Fibroblast of lung (primary cell): Measurements from ENCODE around the gene SPOCK1. TPM values are rescaled to one million over a fixed set of nuclear protein-coding genes. Genes with fewer than 3 reads are reported as not detected.

Experiments used
- DNase-seq, 2 donors: peaks; one replicate each; pipeline versions ENCODE4 v3.0.0 to v3.0.0-alpha.2; 2010; ENCODE audit warnings: low read depth in 2 of 2
- H2AFZ ChIP-seq: 2 replicates; pipeline ENCODE4 v1.5.1; 2012; ENCODE audit warnings: low read length, control low read depth, inconsistent platforms
- H3K27ac ChIP-seq: 2 replicates; pipeline ENCODE4 v1.5.1; 2011; ENCODE audit warnings: low read length, control low read depth; ENCODE audit not compliant: insufficient read depth
- H3K27me3 ChIP-seq: 2 replicates; pipeline ENCODE4 v1.5.1; 2011; ENCODE audit warnings: mild to moderate bottlenecking, low read length; ENCODE audit not compliant: control insufficient read depth, insufficient read depth
- H3K36me3 ChIP-seq: 2 replicates; pipeline ENCODE4 v1.5.1; 2011; ENCODE audit warnings: low read length; ENCODE audit not compliant: control insufficient read depth, insufficient read depth
- H3K4me1 ChIP-seq: 2 replicates; pipeline ENCODE4 v1.5.1; 2011; ENCODE audit warnings: low read length; ENCODE audit not compliant: control insufficient read depth, insufficient read depth; ENCODE audit errors: extremely low read depth
- H3K4me2 ChIP-seq: 2 replicates; pipeline ENCODE4 v1.5.1; 2011; ENCODE audit warnings: low read length, control low read depth; ENCODE audit not compliant: insufficient read depth; ENCODE audit errors: extremely low read depth
- H3K4me3 ChIP-seq, 4 experiments: fragments of 200-600 bp in 1 of 4; sonication (generic) in 1 of 4; replicated peaks in 1 of 4; 2 replicates each; pipeline ENCODE4 v1.5.1; 2011 to 2016; ENCODE audit warnings: low read length in 4 of 4, low read depth in 3 of 4, mild to moderate bottlenecking in 3 of 4, control low read depth in 2 of 4, inconsistent platforms in 1 of 4, mixed read lengths in 1 of 4; ENCODE audit not compliant: insufficient read depth in 1 of 4; ENCODE audit errors: control extremely low read depth in 1 of 4
- H3K79me2 ChIP-seq: 2 replicates; pipeline ENCODE4 v1.5.1; 2012; ENCODE audit warnings: mild to moderate bottlenecking, low read length, inconsistent platforms; ENCODE audit not compliant: control insufficient read depth, insufficient read depth
- H3K9ac ChIP-seq: 2 replicates; pipeline ENCODE4 v1.5.1; 2011; ENCODE audit warnings: mild to moderate bottlenecking, low read length, control low read depth; ENCODE audit not compliant: insufficient read depth
- H3K9me3 ChIP-seq: 2 replicates; pipeline ENCODE4 v1.5.1; 2012; ENCODE audit warnings: low read depth, low read length; ENCODE audit not compliant: control insufficient read depth, insufficient read depth
- H4K20me1 ChIP-seq: 2 replicates; pipeline ENCODE4 v1.5.1; 2011; ENCODE audit warnings: low read length; ENCODE audit not compliant: control insufficient read depth, insufficient read depth; ENCODE audit errors: extremely low read depth
- EZH2 ChIP-seq: IDR thresholded peaks from 2 replicates; pipeline ENCODE4 v1.5.1; 2012; ENCODE audit warnings: low read length, control low read depth, mild to moderate bottlenecking; ENCODE audit errors: missing control alignments
- polyA plus RNA-seq, 2 donors: library from polyadenylated mRNA; depleted of rRNA in 1 of 2; stranded (reverse) in 1 of 2; unstranded in 1 of 2; fragments of >200 nt; gene quantifications; 2 replicates each; pipeline ENCODE4 v1.2.1, GENCODE V29; 2011 to 2012; ENCODE audit warnings: missing spikeins in 1 of 2
- total RNA-seq: library from RNA; depleted of rRNA; stranded (reverse); fragments of >200 nt; gene quantifications from 2 replicates; pipeline ENCODE4 v1.2.1, GENCODE V29; 2014
- TF ChIP-seq, protein P1 (sequence below), 2 donors: IDR thresholded peaks in 1 of 2; conservative IDR thresholded peaks in 1 of 2; 1 replicate in 1 of 2; 2 replicates in 1 of 2; pipeline ENCODE4 v1.5.1; 2011 to 2012; ENCODE audit warnings: low read length in 2 of 2, control low read depth in 1 of 2, inconsistent platforms in 1 of 2, low read depth in 1 of 2, mild to moderate bottlenecking in 1 of 2

The SPOCK1 gene
- total and polyA plus RNA-seq, 2 donors (not counting 1 experiment from before 2014, with no cell fraction given): 11.1 to 34.9 TPM

DNA sequence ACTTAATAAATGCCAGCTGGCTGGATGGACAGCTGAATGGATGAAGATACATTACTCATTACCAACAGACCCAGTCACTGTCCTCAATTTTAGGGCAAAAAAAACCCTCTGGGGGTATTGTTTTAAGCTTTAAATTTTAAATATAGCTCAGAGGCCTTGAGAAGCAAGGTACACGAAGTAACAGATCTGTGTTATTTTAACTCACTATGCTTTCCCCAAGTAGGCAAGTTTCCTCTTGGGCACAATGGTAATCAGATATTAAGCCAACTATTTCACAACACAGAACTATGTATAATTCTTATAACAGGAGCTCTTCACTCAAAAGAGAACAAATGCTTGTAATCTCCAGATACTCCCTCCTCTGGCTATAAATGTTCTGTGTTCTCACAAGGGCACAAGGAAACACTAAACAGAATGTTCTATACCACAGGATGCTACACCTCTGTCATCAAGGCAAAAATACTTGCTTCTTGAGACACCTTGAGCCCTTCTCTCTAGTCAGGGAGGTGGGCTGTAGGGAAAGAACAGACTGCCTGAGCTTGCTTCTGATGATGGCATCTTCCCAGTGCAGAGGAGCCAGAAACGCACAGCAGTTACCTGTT is 443.8 kb downstream of the SPOCK1 start:
- no peaks in the 10 kb centered on the region for H3K79me2 ChIP-seq
- H3K27me3 ChIP-seq: no peaks in the 10 kb centered on the region
- H3K4me1 ChIP-seq: no peaks in the 10 kb centered on the region
- no peak for TF ChIP-seq EZH2
- no peak for DNase-seq
- no peak overlapping the region for H3K4me3 ChIP-seq
- no peaks in the 10 kb centered on the region for H3K9me3 ChIP-seq
- H3K4me2 ChIP-seq: no peak overlapping the region
- H4K20me1 ChIP-seq: no peaks in the 10 kb centered on the region
- no peak overlapping the region for H2AFZ ChIP-seq
- no peak overlapping the region for H3K9ac ChIP-seq
- H3K27ac ChIP-seq: no peak overlapping the region
- no peaks in the 10 kb centered on the region for H3K36me3 ChIP-seq

DNA sequence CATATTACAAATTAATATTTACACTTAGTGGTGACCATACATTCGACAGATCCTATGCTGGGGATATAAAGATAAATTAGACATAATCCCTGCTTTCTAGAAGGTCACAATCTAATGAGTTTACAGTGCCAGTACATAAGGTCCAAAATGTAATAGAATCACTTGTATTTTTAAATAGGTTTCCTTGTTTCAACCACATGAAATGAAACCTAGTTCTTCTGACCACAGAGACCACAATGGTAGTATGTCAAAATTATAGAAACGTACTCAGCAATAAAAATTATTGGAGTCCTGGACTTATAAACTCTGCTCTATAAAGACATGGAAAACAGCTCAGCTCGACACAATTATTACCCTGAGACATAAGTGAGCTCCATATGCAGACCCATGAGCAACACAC is 444.3 kb downstream of the SPOCK1 start:
- DNase-seq: no peak
- Histone ChIP-seq H3K4me1 (no peaks in the 10 kb centered on the region), H3K36me3 (no peaks in the 10 kb centered on the region), H3K27me3 (no peaks in the 10 kb centered on the region), H3K9me3 (no peaks in the 10 kb centered on the region), H2AFZ (no peak overlapping the region), H3K79me2 (no peaks in the 10 kb centered on the region), H4K20me1 (no peaks in the 10 kb centered on the region), H3K9ac (no peak overlapping the region), H3K27ac (no peak overlapping the region), H3K4me2 (no peak overlapping the region), H3K4me3 (no peak overlapping the region)
- no peak for TF ChIP-seq EZH2
- TF ChIP-seq, protein P1, sequence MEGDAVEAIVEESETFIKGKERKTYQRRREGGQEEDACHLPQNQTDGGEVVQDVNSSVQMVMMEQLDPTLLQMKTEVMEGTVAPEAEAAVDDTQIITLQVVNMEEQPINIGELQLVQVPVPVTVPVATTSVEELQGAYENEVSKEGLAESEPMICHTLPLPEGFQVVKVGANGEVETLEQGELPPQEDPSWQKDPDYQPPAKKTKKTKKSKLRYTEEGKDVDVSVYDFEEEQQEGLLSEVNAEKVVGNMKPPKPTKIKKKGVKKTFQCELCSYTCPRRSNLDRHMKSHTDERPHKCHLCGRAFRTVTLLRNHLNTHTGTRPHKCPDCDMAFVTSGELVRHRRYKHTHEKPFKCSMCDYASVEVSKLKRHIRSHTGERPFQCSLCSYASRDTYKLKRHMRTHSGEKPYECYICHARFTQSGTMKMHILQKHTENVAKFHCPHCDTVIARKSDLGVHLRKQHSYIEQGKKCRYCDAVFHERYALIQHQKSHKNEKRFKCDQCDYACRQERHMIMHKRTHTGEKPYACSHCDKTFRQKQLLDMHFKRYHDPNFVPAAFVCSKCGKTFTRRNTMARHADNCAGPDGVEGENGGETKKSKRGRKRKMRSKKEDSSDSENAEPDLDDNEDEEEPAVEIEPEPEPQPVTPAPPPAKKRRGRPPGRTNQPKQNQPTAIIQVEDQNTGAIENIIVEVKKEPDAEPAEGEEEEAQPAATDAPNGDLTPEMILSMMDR (conservative IDR thresholded peaks at IDR 0.05 in 1 of 2, IDR thresholded peaks at IDR 0.05 in 1 of 2; ENCODE audit: low read depth in 1 of 2, low read length in 2 of 2): no peak

DNA sequence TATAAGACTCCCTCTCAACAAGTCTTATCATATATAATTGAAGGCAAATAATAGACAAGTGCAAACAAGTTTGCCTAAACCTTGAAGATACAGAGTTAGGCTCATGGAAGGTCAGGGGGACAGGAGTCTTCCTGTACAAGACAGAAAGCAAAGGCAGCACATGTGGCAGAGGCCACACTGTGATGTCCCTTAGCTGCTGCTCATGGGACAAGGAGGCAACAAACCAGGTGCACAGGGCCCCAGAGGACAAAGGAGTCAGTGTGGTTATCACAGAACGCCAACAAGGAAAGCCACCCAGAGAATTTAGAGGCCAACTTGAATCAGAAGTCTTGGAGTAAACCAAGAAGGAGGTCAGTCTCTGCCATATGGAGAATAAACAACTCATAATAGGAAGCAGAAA is 444.8 kb downstream of the SPOCK1 start:
- no peaks in the 10 kb centered on the region for H3K79me2 ChIP-seq
- no peak for DNase-seq
- TF ChIP-seq, protein P1 (conservative IDR thresholded peaks at IDR 0.05 in 1 of 2, IDR thresholded peaks at IDR 0.05 in 1 of 2; ENCODE audit: low read depth in 1 of 2, low read length in 2 of 2): no peak
- H3K9me3 ChIP-seq: no peaks in the 10 kb centered on the region
- no peaks in the 10 kb centered on the region for H3K4me1 ChIP-seq
- H2AFZ ChIP-seq: no peak overlapping the region
- H3K4me3 ChIP-seq: no peak overlapping the region
- no peak overlapping the region for H3K4me2 ChIP-seq
- no peaks in the 10 kb centered on the region for H4K20me1 ChIP-seq
- H3K36me3 ChIP-seq: no peaks in the 10 kb centered on the region
- no peaks in the 10 kb centered on the region for H3K27me3 ChIP-seq
- no peak overlapping the region for H3K9ac ChIP-seq
- no peak overlapping the region for H3K27ac ChIP-seq
